ENCODE results near the gene SLN.

Gene SLN

GRCh38 chr11:107661656-107662055 lies 50.2 kb downstream of the SLN start:
- H3K27ac ChIP-seq (replicated peaks), result no peak overlapping the region
- TF ChIP-seq POLR2AphosphoS5 (IDR thresholded peaks at IDR 0.05; ENCODE audit: low read depth) (no peak), SPI1 (IDR thresholded peaks at IDR 0.05; ENCODE audit: borderline replicate concordance, low read depth) (no peak), REST (IDR thresholded peaks at IDR 0.05; ENCODE audit: insufficient replicate concordance, low read depth) (no peak)
- TF ChIP-seq, protein P1, sequence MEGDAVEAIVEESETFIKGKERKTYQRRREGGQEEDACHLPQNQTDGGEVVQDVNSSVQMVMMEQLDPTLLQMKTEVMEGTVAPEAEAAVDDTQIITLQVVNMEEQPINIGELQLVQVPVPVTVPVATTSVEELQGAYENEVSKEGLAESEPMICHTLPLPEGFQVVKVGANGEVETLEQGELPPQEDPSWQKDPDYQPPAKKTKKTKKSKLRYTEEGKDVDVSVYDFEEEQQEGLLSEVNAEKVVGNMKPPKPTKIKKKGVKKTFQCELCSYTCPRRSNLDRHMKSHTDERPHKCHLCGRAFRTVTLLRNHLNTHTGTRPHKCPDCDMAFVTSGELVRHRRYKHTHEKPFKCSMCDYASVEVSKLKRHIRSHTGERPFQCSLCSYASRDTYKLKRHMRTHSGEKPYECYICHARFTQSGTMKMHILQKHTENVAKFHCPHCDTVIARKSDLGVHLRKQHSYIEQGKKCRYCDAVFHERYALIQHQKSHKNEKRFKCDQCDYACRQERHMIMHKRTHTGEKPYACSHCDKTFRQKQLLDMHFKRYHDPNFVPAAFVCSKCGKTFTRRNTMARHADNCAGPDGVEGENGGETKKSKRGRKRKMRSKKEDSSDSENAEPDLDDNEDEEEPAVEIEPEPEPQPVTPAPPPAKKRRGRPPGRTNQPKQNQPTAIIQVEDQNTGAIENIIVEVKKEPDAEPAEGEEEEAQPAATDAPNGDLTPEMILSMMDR (IDR thresholded peaks at IDR 0.05; ENCODE audit: insufficient read depth, low read length), result no peak
- no peaks in the 10 kb centered on the region for H3K27me3 ChIP-seq (ENCODE audit: insufficient read depth, poor library complexity, severe bottlenecking)
- H3K4me3 ChIP-seq (replicated peaks; ENCODE audit: insufficient read depth, low read length), result no peak overlapping the region
- DNase-seq (ENCODE audit: low read depth in 1 of 2, low spot score in 1 of 2), result no peak

DNA sequence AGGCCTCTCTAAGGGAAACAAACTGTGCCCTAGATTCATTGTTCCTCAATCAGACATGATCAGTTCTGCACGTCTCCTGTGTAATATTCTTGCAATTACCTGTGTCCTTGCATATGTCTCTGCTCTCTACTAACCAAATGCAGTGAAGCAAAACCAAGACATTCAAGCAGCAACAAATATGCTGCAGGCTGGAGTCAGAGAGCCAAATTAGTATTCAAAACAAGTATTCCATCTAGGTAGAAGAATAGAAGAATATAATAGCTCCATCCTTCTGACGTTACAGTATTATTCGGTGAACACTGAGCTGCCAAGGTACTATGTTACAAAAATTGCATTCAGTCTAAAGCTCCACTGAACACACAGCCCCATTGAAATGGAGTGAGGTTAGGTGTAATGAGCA lies 51.8 kb downstream of the SLN start:
- TF ChIP-seq POLR2AphosphoS5 (IDR thresholded peaks at IDR 0.05; ENCODE audit: low read depth) (no peak), GABPA (IDR thresholded peaks at IDR 0.05; ENCODE audit: low read depth) (no peak), SPI1 (IDR thresholded peaks at IDR 0.05; ENCODE audit: borderline replicate concordance, low read depth) (no peak), REST (IDR thresholded peaks at IDR 0.05; ENCODE audit: insufficient replicate concordance, low read depth) (no peak)
- TF ChIP-seq, protein P1 (IDR thresholded peaks at IDR 0.05; ENCODE audit: insufficient read depth, low read length), result no peak
- H3K27ac ChIP-seq (replicated peaks), result no peak overlapping the region
- no peak overlapping the region for H3K4me3 ChIP-seq (replicated peaks; ENCODE audit: insufficient read depth, low read length)
- H3K27me3 ChIP-seq (ENCODE audit: insufficient read depth, poor library complexity, severe bottlenecking), result no peaks in the 10 kb centered on the region
- no peak for DNase-seq (ENCODE audit: low read depth in 1 of 2, low spot score in 1 of 2)

DNA sequence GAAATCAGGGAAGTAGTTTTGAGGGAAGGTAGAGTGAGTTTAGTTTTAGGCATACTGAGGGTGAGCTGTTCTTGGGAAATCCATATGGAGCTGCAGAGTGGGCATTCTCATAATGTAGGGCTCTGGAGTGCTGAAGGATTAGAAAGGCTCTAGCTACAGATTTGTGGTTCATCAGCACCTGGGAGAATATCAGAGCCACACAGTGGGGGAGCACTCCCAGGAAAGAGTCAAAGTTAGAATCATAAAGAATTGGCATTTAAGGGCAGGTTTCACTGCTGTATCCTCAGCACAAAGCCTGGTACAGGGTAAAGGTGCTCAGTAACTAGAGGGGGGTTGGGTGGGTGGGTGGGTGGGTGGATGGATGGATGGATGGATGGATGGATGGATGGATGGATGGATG lies 52.5 kb downstream of the SLN start:
- TF ChIP-seq, protein P1 (IDR thresholded peaks at IDR 0.05; ENCODE audit: insufficient read depth, low read length), result no peak
- TF ChIP-seq SPI1 (IDR thresholded peaks at IDR 0.05; ENCODE audit: borderline replicate concordance, low read depth) (no peak), REST (IDR thresholded peaks at IDR 0.05; ENCODE audit: insufficient replicate concordance, low read depth) (no peak), GABPA (IDR thresholded peaks at IDR 0.05; ENCODE audit: low read depth) (no peak), POLR2AphosphoS5 (IDR thresholded peaks at IDR 0.05; ENCODE audit: low read depth) (no peak)
- no peak overlapping the region for H3K27ac ChIP-seq (replicated peaks)
- no peak for DNase-seq (ENCODE audit: low read depth in 1 of 2, low spot score in 1 of 2)
- no peaks in the 10 kb centered on the region for H3K27me3 ChIP-seq (ENCODE audit: insufficient read depth, poor library complexity, severe bottlenecking)
- no peak overlapping the region for H3K4me3 ChIP-seq (replicated peaks; ENCODE audit: insufficient read depth, low read length)
